T-cell (primary cell): ENCODE data around the gene CIROP. TPM values are rescaled to one million over a fixed set of nuclear protein-coding genes. Genes with fewer than 3 reads are reported as not detected.

Source experiments
- ATAC-seq, 4 experiments: fragments of 200-7000 bp in 3 of 4; fragments of 150-1000 bp in 1 of 4; cut with Tn5 transposase; replicated peaks in 1 of 4; 1 replicate in 3 of 4; 2 replicates in 1 of 4; pipeline ENCODE4 v1.10.0; 2021; ENCODE audit warnings: moderate library complexity in 3 of 4, mild to moderate bottlenecking in 2 of 4, moderate number of reproducible peaks in 1 of 4
- CTCF ChIA-PET, 2 donors: fragments of 300-600 bp; sonication (Branson Sonifier 250); formaldehyde crosslinking; loops; one replicate each; lab custom pipeline; 2022; ENCODE audit warnings: antibody characterized with exemption in 2 of 2; lab: Charles Lee
- POLR2A ChIA-PET, 2 donors: fragments of 300-600 bp; sonication (Branson Sonifier 250); formaldehyde crosslinking; loops; one replicate each; lab custom pipeline; 2022; ENCODE audit warnings: antibody characterized with exemption in 2 of 2; lab: Charles Lee
- DNase-seq, 35 experiments: peaks; one replicate each; pipeline versions ENCODE4 v3.0.0 to v3.0.0-alpha.2; 2013 to 2023
- H3K27ac ChIP-seq: one replicate; pipeline ENCODE4 v1.5.1; 2013; ENCODE audit warnings: low read length
- H3K27me3 ChIP-seq, 2 experiments: replicated peaks in 1 of 2; 1 replicate in 1 of 2; 2 replicates in 1 of 2; pipeline versions ENCODE4 v1.6.1 to v1.7.0; 2013; ENCODE audit warnings: low read length in 1 of 2, mixed read lengths in 1 of 2; ENCODE audit not compliant: control insufficient read depth in 2 of 2, insufficient read depth in 2 of 2; ENCODE audit errors: extremely low read depth in 1 of 2
- H3K36me3 ChIP-seq, 2 donors: 1 replicate in 1 of 2; 2 replicates in 1 of 2; pipeline versions ENCODE4 v1.6.1 to v1.7.0; 2013; ENCODE audit warnings: low read length in 1 of 2; ENCODE audit not compliant: control insufficient read depth in 2 of 2, insufficient read depth in 1 of 2; ENCODE audit errors: extremely low read depth in 1 of 2
- H3K4me1 ChIP-seq, 2 experiments: 1 replicate in 1 of 2; 2 replicates in 1 of 2; pipeline versions ENCODE4 v1.6.1 to v1.7.0; 2013; ENCODE audit warnings: low read length in 2 of 2, mixed read lengths in 1 of 2; ENCODE audit not compliant: insufficient read depth in 2 of 2, control insufficient read depth in 1 of 2; ENCODE audit errors: extremely low read depth in 1 of 2
- H3K4me3 ChIP-seq, 2 donors: 1 replicate in 1 of 2; 2 replicates in 1 of 2; pipeline versions ENCODE4 v1.5.1 to v1.7.0; 2013; ENCODE audit warnings: mild to moderate bottlenecking in 2 of 2, low read length in 1 of 2, moderate library complexity in 1 of 2; ENCODE audit not compliant: control insufficient read depth in 1 of 2; ENCODE audit errors: extremely low read depth in 1 of 2
- H3K9me3 ChIP-seq: 2 replicates; pipeline ENCODE4 v1.7.0; 2013
- H3K27ac Mint-ChIP-seq, 2 donors: one replicate each; pipeline ENCODE4 v1.8.0; 2020 to 2021; ENCODE audit warnings: mild to moderate bottlenecking in 2 of 2, mixed read lengths in 2 of 2
- H3K27me3 Mint-ChIP-seq, 2 donors: one replicate each; pipeline ENCODE4 v1.8.0; 2021 to 2022; ENCODE audit warnings: mixed read lengths in 2 of 2
- H3K36me3 Mint-ChIP-seq: one replicate; pipeline ENCODE4 v1.8.0; 2021; ENCODE audit warnings: mixed read lengths
- H3K4me1 Mint-ChIP-seq, 3 donors: one replicate each; pipeline ENCODE4 v1.8.0; 2020 to 2022; ENCODE audit warnings: mixed read lengths in 3 of 3, mild to moderate bottlenecking in 1 of 3
- H3K4me3 Mint-ChIP-seq, 3 donors: one replicate each; pipeline ENCODE4 v1.8.0; 2020 to 2022; ENCODE audit warnings: mild to moderate bottlenecking in 3 of 3, mixed read lengths in 3 of 3, moderate library complexity in 3 of 3
- H3K9me3 Mint-ChIP-seq, 3 donors: one replicate each; pipeline ENCODE4 v1.8.0; 2020 to 2022; ENCODE audit warnings: mixed read lengths in 3 of 3
- WGBS: methylation state at CpG from one replicate; pipeline ENCODE4 v1.1.5; 2013; ENCODE audit warnings: missing lambda C conversion rate; ENCODE audit not compliant: insufficient coverage; 5-methylcytosine and 5-hydroxymethylcytosine counted together
- total RNA-seq, 35 experiments: library from RNA in 6 of 35; stranded (reverse) in 6 of 35; fragments of 120-200 nt in 1 of 35; gene quantifications; one replicate each; pipeline versions ENCODE4 v1.2.1 to v1.2.4 and lab custom pipeline; 2013 to 2026

Gene CIROP
- total RNA-seq (not detected), total RNA-seq (lab: John Stamatoyannopoulos, UW) (0 to 0.07 (median 0) reads per million in 29 experiments)
- not detected for total RNA-seq (2013)

- Mint-ChIP-seq H3K27ac (no peak within 1 kb of the TSS), H3K4me3 (no peak within 1 kb of the TSS), H3K27me3 (no peaks in the 10 kb centered on the region), H3K9me3 (no peaks in the 10 kb centered on the region), H3K4me1 (peaks cover 2 to 6% (median 4%) of the 10 kb centered on the region in 3 donors), H3K36me3 (no peaks in the 10 kb centered on the region)
- DNase-seq: no peak
- Histone ChIP-seq H3K4me1 (no peaks in the 10 kb centered on the region), H3K4me3 (no peak within 1 kb of the TSS), H3K27me3 (no peaks in the 10 kb centered on the region), H3K9me3 (no peaks in the 10 kb centered on the region), H3K36me3 (no peaks in the 10 kb centered on the region), H3K27ac (no peak within 1 kb of the TSS)
- 95% methylated on average over 5 of the region's 11 CpGs for WGBS
- POLR2A ChIA-PET: no interaction called here
- CTCF ChIA-PET: no interaction called here
- no peak for ATAC-seq
These were observed at the start of gene CIROP for GRCh38 chr14:23104591-23105347. Gene CIROP (minus strand): TSS chr14:23104989. CDS start chr14:23104920, 69 bp downstream.

DNA sequence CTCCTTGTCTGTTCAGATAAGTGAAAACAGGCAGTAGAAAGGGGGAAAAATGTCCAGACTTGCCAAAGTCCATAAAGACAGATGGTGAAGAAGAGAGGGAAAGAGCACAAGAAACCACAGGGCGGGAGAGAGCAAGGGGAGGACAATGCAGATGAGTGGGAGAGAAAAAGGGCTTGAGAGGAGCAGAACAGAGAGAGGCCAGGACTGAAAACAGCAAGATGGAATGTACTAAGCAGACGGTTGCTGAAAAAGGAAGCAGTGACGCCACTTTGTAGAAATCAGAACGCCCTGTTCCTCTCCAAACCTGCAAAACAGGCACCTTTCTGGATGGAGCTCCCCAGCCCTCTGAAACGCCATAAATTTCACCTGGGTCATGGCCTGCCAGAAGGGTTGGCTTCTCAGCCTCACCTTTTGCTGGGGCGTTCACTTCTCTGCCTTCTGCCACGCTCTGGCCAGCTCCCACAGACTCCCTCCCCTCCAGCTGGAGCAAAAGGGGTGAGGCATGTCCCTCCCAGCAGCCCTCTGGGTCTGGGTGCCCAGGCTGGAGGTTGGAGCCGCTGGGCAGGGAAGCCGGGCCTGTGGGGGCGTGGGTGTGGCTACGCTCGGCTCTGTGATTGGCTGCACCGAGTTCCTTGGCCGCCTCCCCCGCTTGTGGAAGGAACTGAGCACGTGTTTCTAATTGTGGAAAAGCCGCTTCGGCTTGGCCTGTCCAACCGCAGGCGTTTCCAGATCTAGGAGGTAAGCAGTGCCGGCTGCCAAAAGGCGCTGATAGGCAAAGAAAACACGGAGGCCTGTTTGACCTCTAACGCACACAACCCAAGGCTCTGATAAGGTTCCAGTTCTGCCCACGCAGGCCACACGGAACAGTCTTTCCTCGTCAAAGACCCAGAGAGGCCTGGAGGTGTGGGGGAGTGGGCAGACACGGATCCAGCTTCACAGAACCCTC lies 49.3 kb upstream of the CIROP start:
- Mint-ChIP-seq H3K27me3 (peaks cover 4 to 11% of the 10 kb centered on the region in 2 donors), H3K36me3 (no peaks in the 10 kb centered on the region), H3K4me1 (peaks cover 24 to 31% (median 28%) of the 10 kb centered on the region in 3 donors), H3K4me3 (peak overlapping the region in 2 of 3 donors; percentile 19 to 60), H3K27ac (peak overlapping the region; percentile 29 to 75), H3K9me3 (no peaks in the 10 kb centered on the region)
- Histone ChIP-seq H3K36me3 (no peaks in the 10 kb centered on the region), H3K4me3 (no peak overlapping the region), H3K27me3 (peaks cover 0 to 43% of the 10 kb centered on the region in 2 experiments), H3K9me3 (no peaks in the 10 kb centered on the region), H3K4me1 (peaks cover 12 to 25% of the 10 kb centered on the region in 2 experiments), H3K27ac (no peak overlapping the region)
- WGBS: 67% methylated on average over 17 of the region's 28 CpGs
- DNase-seq (peak in 4 of 35 experiments; percentile 5 to 19 (median 11)), ATAC-seq (peak in 3 of 4 experiments; percentile 24 to 43 (median 40))
- POLR2A ChIA-PET: no interaction called here
- CTCF ChIA-PET: no interaction called here

DNA sequence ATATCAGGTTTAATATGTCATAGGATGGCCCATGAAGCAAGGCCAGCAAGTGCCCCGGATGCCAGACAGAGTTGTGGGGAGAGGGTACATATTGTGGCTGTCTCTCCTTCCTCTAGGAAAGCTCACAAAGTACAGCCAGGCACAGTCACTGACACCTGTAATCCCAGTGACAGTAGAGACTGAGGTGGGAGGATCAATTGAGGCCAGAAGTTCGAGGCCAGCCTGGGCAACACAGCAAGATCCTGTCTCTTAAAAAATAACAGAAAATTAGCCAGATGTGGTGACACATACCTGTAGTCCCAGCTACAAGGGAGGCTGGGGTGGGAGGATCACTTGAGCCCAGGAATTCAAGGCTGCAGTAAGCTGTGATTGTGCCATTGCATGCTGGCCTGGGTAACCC lies 46.6 kb upstream of the CIROP start:
- ATAC-seq: no peak
- H3K4me1 Mint-ChIP-seq: peaks cover 24 to 31% (median 27%) of the 10 kb centered on the region in 3 donors
- H3K27me3 Mint-ChIP-seq: peaks cover 18 to 19% of the 10 kb centered on the region in 2 donors
- ChIA-PET CTCF (interaction anchor here (0.6 kb wide), 2 partner anchors 38 to 73 kb away, joined by 3 read pairs; no protein-coding TSS in a partner anchor), POLR2A (no interaction called here)
- no peak overlapping the region for H3K4me3 Mint-ChIP-seq
- Histone ChIP-seq H3K27ac (no peak overlapping the region), H3K9me3 (no peaks in the 10 kb centered on the region), H3K4me3 (no peak overlapping the region), H3K36me3 (no peaks in the 10 kb centered on the region), H3K27me3 (peaks cover 0 to 49% of the 10 kb centered on the region in 2 experiments), H3K4me1 (peaks cover 12 to 25% of the 10 kb centered on the region in 2 experiments)
- no peak for DNase-seq
- no peak overlapping the region for H3K27ac Mint-ChIP-seq
- 57% methylated on average over 1 of the region's 2 CpGs for WGBS
- no peaks in the 10 kb centered on the region for H3K36me3 Mint-ChIP-seq
- no peaks in the 10 kb centered on the region for H3K9me3 Mint-ChIP-seq

DNA sequence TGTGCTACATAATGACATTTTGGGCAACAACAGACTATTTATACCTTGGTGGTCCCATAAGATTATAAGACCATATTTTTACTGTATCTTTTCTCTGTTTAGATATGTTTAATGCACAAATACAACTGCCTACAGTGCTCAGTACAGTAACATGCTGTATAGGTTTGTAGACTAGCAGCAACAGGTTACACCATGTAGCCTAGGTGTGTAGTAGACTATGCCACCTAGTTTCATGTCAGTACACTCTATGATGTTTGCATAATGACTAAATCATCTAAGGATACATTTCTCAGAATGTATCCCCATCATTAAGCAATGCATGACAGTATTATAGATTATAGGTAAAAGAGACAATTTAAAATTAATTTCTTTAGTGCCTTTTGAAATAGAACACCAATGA lies 45.0 kb upstream of the CIROP start:
- Mint-ChIP-seq H3K27ac (no peak overlapping the region), H3K4me3 (no peak overlapping the region), H3K27me3 (peaks cover 15 to 24% of the 10 kb centered on the region in 2 donors), H3K9me3 (no peaks in the 10 kb centered on the region), H3K4me1 (peaks cover 16 to 19% (median 16%) of the 10 kb centered on the region in 3 donors), H3K36me3 (no peaks in the 10 kb centered on the region)
- no peak for DNase-seq
- H3K27ac ChIP-seq: no peak overlapping the region
- peaks cover 0 to 43% of the 10 kb centered on the region in 2 experiments for H3K27me3 ChIP-seq
- H3K9me3 ChIP-seq: no peaks in the 10 kb centered on the region
- no peak for ATAC-seq
- peaks cover 12 to 19% of the 10 kb centered on the region in 2 experiments for H3K4me1 ChIP-seq
- ChIA-PET POLR2A (no interaction called here), CTCF (interaction anchor here in 1 of 2 donors (1.4 kb wide), 1 partner anchor 29 kb away, joined by 3 read pairs; no protein-coding TSS in a partner anchor)
- no peaks in the 10 kb centered on the region for H3K36me3 ChIP-seq
- no peak overlapping the region for H3K4me3 ChIP-seq

DNA sequence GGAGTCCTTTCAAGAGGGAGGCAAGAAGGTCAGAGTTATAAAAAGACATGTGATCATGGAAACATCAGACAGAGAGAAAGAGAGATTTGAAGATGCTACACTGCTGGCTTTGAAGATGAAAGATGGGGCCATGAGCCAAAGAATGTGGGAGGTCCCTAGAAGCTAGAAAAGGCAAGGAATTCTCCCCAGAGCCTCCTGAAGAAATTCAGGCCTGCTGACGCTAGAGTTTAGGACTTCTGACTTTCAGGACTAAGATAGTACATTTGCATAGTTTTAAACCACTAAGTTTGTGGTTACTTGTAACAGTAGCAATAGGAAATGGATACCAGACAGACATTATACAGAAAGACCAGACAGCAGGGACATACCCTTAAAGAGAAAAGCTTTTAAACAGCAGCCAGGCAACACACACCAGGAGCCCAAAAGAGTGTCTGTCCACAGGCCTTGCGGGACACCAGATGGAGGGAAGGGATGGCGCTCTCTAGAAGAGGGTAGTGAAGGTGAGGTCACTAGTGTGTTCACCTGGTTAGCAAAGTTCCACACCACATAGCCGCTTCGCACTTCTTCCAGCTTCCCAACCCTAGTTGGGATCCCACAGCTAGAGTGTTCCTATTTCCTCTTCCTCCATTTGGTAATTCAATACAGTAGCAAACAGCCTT lies 43.9 kb upstream of the CIROP start:
- DNase-seq: no peak
- no peaks in the 10 kb centered on the region for H3K36me3 Mint-ChIP-seq
- no peaks in the 10 kb centered on the region for H3K9me3 ChIP-seq
- no peak overlapping the region for H3K4me3 Mint-ChIP-seq
- no peak overlapping the region for H3K27ac Mint-ChIP-seq
- WGBS: no CpG with 5 or more reads among the region's 5 CpGs
- ChIA-PET CTCF (no interaction called here), POLR2A (interaction anchor here in 1 of 2 donors (0.7 kb wide), 1 partner anchor 27 kb away, joined by 3 read pairs; no protein-coding TSS in a partner anchor)
- H3K27me3 ChIP-seq: peaks cover 0 to 34% of the 10 kb centered on the region in 2 experiments
- no peaks in the 10 kb centered on the region for H3K36me3 ChIP-seq
- no peaks in the 10 kb centered on the region for H3K9me3 Mint-ChIP-seq
- ATAC-seq: no peak
- peaks cover 6 to 10% (median 7%) of the 10 kb centered on the region in 3 donors for H3K4me1 Mint-ChIP-seq
- peaks cover 15 to 24% of the 10 kb centered on the region in 2 donors for H3K27me3 Mint-ChIP-seq
- no peak overlapping the region for H3K27ac ChIP-seq
- H3K4me3 ChIP-seq: no peak overlapping the region
- peaks cover 2 to 9% of the 10 kb centered on the region in 2 experiments for H3K4me1 ChIP-seq
